ENCODE data around the gene COL5A1.

GRCh38 chr9:134781591-134782302 lies 140.1 kb downstream of the COL5A1 start:
- no peak for TF ChIP-seq EZH2 (IDR thresholded peaks at IDR 0.05; ENCODE audit: insufficient read depth, poor library complexity, severe bottlenecking)
- no peak for TF ChIP-seq EZH2phosphoT487 (IDR thresholded peaks at IDR 0.05; ENCODE audit: insufficient read depth, low read depth)
